Type B pancreatic cell (in vitro differentiated cells): Measurements from ENCODE around the gene TUBGCP3. TPM values are rescaled to one million over a fixed set of nuclear protein-coding genes. Genes with fewer than 3 reads are reported as not detected.

Experiments
- DNase-seq: peaks from one replicate; pipeline ENCODE4 v3.0.0; 2021; ENCODE audit warnings: mixed read lengths; ENCODE audit not compliant: unreplicated experiment; ENCODE audit errors: extremely low spot score
- H3K27ac Mint-ChIP-seq: 2 replicates; pipeline ENCODE4 v1.8.0; 2021; ENCODE audit warnings: mild to moderate bottlenecking, mixed read lengths
- H3K27me3 Mint-ChIP-seq: 2 replicates; pipeline ENCODE4 v1.8.0; 2021; ENCODE audit warnings: mixed read lengths
- H3K36me3 Mint-ChIP-seq: 2 replicates; pipeline ENCODE4 v1.8.0; 2021; ENCODE audit warnings: mixed read lengths
- H3K4me1 Mint-ChIP-seq: one replicate; pipeline ENCODE4 v1.8.0; 2021; ENCODE audit warnings: mixed read lengths; ENCODE audit not compliant: unreplicated experiment
- H3K4me3 Mint-ChIP-seq: 2 replicates; pipeline ENCODE4 v1.8.0; 2021; ENCODE audit warnings: mild to moderate bottlenecking, mixed read lengths
- H3K9me3 Mint-ChIP-seq: 2 replicates; pipeline ENCODE4 v1.8.0; 2021; ENCODE audit warnings: mixed read lengths
- CTCF ChIP-seq: fragments of 200-600 bp; sonication (generic); conservative IDR thresholded peaks from 2 replicates; pipeline ENCODE4 v1.5.0; 2021; ENCODE audit warnings: antibody characterized with exemption, mild to moderate bottlenecking
- total RNA-seq: library from RNA; stranded (reverse); gene quantifications from 2 replicates; pipeline ENCODE4 v1.2.1, GENCODE V29; 2021; ENCODE audit warnings: low replicate concordance

Gene TUBGCP3
- total RNA-seq, 1 donor from 2014 or later = 34.0 TPM

- peak overlapping the region; percentile 90 for H3K27ac Mint-ChIP-seq
- no peak for TF ChIP-seq CTCF
- peak overlapping the region; percentile 96 for H3K4me3 Mint-ChIP-seq
- H3K4me1 Mint-ChIP-seq = peaks cover 16% of the 10 kb centered on the region
- H3K27me3 Mint-ChIP-seq = no peaks in the 10 kb centered on the region
- H3K9me3 Mint-ChIP-seq = no peaks in the 10 kb centered on the region
- peaks cover 4% of the 10 kb centered on the region for H3K36me3 Mint-ChIP-seq
- no peak for DNase-seq
Observed at GRCh38 chr13:112588490-112589297, 741 bp upstream of the TUBGCP3 start.

GRCh38 chr13:112587212-112587763, 665 bp downstream of the TUBGCP3 start:
- DNase-seq = peak; percentile 84
- Mint-ChIP-seq H3K27ac (peak overlapping the region; percentile 90), H3K27me3 (no peaks in the 10 kb centered on the region), H3K36me3 (peaks cover 4% of the 10 kb centered on the region), H3K4me3 (peak overlapping the region; percentile 96), H3K9me3 (no peaks in the 10 kb centered on the region), H3K4me1 (peaks cover 16% of the 10 kb centered on the region)
- no peak for TF ChIP-seq CTCF

GRCh38 chr13:112586334-112586960, 1.5 kb downstream of the TUBGCP3 start:
- Mint-ChIP-seq H3K4me3 (peak overlapping the region; percentile 96), H3K36me3 (peaks cover 4% of the 10 kb centered on the region), H3K4me1 (peaks cover 16% of the 10 kb centered on the region), H3K9me3 (no peaks in the 10 kb centered on the region), H3K27me3 (no peaks in the 10 kb centered on the region), H3K27ac (peak overlapping the region; percentile 90)
- no peak for DNase-seq
- TF ChIP-seq CTCF = no peak

- no peak for TF ChIP-seq CTCF
- peaks cover 3% of the 10 kb centered on the region for H3K9me3 Mint-ChIP-seq
- H3K27ac Mint-ChIP-seq = no peak overlapping the region
- DNase-seq = no peak
- peaks cover 11% of the 10 kb centered on the region for H3K4me1 Mint-ChIP-seq
- H3K36me3 Mint-ChIP-seq = peaks cover 11% of the 10 kb centered on the region
- H3K27me3 Mint-ChIP-seq = no peaks in the 10 kb centered on the region
- H3K4me3 Mint-ChIP-seq = no peak overlapping the region
Observed at GRCh38 chr13:112583592-112584277, 4.2 kb downstream of the TUBGCP3 start.

- Mint-ChIP-seq H3K27me3 (no peaks in the 10 kb centered on the region), H3K9me3 (peaks cover 6% of the 10 kb centered on the region), H3K4me3 (no peak overlapping the region), H3K4me1 (peaks cover 10% of the 10 kb centered on the region), H3K27ac (no peak overlapping the region), H3K36me3 (peaks cover 14% of the 10 kb centered on the region)
- no peak for DNase-seq
- TF ChIP-seq CTCF = no peak
Observed at GRCh38 chr13:112582263-112582662, 5.7 kb downstream of the TUBGCP3 start.
